Fibroblast of lung (primary cell): ENCODE data around the gene RABGAP1L. TPM values are rescaled to one million over a fixed set of nuclear protein-coding genes. Genes with fewer than 3 reads are reported as not detected.
"Not testable (repeated sequence)": the region's sequence is repeated elsewhere in the genome, so short reads cannot be mapped to it uniquely, and the experiment has no call there.

Experiments used
- DNase-seq, 2 donors: peaks; one replicate each; pipeline versions ENCODE4 v3.0.0 to v3.0.0-alpha.2; 2010; ENCODE audit warnings: low read depth in 2 of 2
- H2AFZ ChIP-seq: 2 replicates; pipeline ENCODE4 v1.5.1; 2012; ENCODE audit warnings: low read length, control low read depth, inconsistent platforms
- H3K27ac ChIP-seq: 2 replicates; pipeline ENCODE4 v1.5.1; 2011; ENCODE audit warnings: low read length, control low read depth; ENCODE audit not compliant: insufficient read depth
- H3K27me3 ChIP-seq: 2 replicates; pipeline ENCODE4 v1.5.1; 2011; ENCODE audit warnings: mild to moderate bottlenecking, low read length; ENCODE audit not compliant: control insufficient read depth, insufficient read depth
- H3K36me3 ChIP-seq: 2 replicates; pipeline ENCODE4 v1.5.1; 2011; ENCODE audit warnings: low read length; ENCODE audit not compliant: control insufficient read depth, insufficient read depth
- H3K4me1 ChIP-seq: 2 replicates; pipeline ENCODE4 v1.5.1; 2011; ENCODE audit warnings: low read length; ENCODE audit not compliant: control insufficient read depth, insufficient read depth; ENCODE audit errors: extremely low read depth
- H3K4me2 ChIP-seq: 2 replicates; pipeline ENCODE4 v1.5.1; 2011; ENCODE audit warnings: low read length, control low read depth; ENCODE audit not compliant: insufficient read depth; ENCODE audit errors: extremely low read depth
- H3K4me3 ChIP-seq, 4 experiments: fragments of 200-600 bp in 1 of 4; sonication (generic) in 1 of 4; replicated peaks in 1 of 4; 2 replicates each; pipeline ENCODE4 v1.5.1; 2011 to 2016; ENCODE audit warnings: low read length in 4 of 4, low read depth in 3 of 4, mild to moderate bottlenecking in 3 of 4, control low read depth in 2 of 4, inconsistent platforms in 1 of 4, mixed read lengths in 1 of 4; ENCODE audit not compliant: insufficient read depth in 1 of 4; ENCODE audit errors: control extremely low read depth in 1 of 4
- H3K79me2 ChIP-seq: 2 replicates; pipeline ENCODE4 v1.5.1; 2012; ENCODE audit warnings: mild to moderate bottlenecking, low read length, inconsistent platforms; ENCODE audit not compliant: control insufficient read depth, insufficient read depth
- H3K9ac ChIP-seq: 2 replicates; pipeline ENCODE4 v1.5.1; 2011; ENCODE audit warnings: mild to moderate bottlenecking, low read length, control low read depth; ENCODE audit not compliant: insufficient read depth
- H3K9me3 ChIP-seq: 2 replicates; pipeline ENCODE4 v1.5.1; 2012; ENCODE audit warnings: low read depth, low read length; ENCODE audit not compliant: control insufficient read depth, insufficient read depth
- H4K20me1 ChIP-seq: 2 replicates; pipeline ENCODE4 v1.5.1; 2011; ENCODE audit warnings: low read length; ENCODE audit not compliant: control insufficient read depth, insufficient read depth; ENCODE audit errors: extremely low read depth
- EZH2 ChIP-seq: IDR thresholded peaks from 2 replicates; pipeline ENCODE4 v1.5.1; 2012; ENCODE audit warnings: low read length, control low read depth, mild to moderate bottlenecking; ENCODE audit errors: missing control alignments
- polyA plus RNA-seq, 2 donors: library from polyadenylated mRNA; depleted of rRNA in 1 of 2; stranded (reverse) in 1 of 2; unstranded in 1 of 2; fragments of >200 nt; gene quantifications; 2 replicates each; pipeline ENCODE4 v1.2.1, GENCODE V29; 2011 to 2012; ENCODE audit warnings: missing spikeins in 1 of 2
- total RNA-seq: library from RNA; depleted of rRNA; stranded (reverse); fragments of >200 nt; gene quantifications from 2 replicates; pipeline ENCODE4 v1.2.1, GENCODE V29; 2014
- TF ChIP-seq, protein P1 (sequence below), 2 donors: IDR thresholded peaks in 1 of 2; conservative IDR thresholded peaks in 1 of 2; 1 replicate in 1 of 2; 2 replicates in 1 of 2; pipeline ENCODE4 v1.5.1; 2011 to 2012; ENCODE audit warnings: low read length in 2 of 2, control low read depth in 1 of 2, inconsistent platforms in 1 of 2, low read depth in 1 of 2, mild to moderate bottlenecking in 1 of 2

Gene RABGAP1L
- total and polyA plus RNA-seq, 2 donors (not counting 1 experiment from before 2014, with no cell fraction given) = 33.8 to 36.5 TPM

DNA sequence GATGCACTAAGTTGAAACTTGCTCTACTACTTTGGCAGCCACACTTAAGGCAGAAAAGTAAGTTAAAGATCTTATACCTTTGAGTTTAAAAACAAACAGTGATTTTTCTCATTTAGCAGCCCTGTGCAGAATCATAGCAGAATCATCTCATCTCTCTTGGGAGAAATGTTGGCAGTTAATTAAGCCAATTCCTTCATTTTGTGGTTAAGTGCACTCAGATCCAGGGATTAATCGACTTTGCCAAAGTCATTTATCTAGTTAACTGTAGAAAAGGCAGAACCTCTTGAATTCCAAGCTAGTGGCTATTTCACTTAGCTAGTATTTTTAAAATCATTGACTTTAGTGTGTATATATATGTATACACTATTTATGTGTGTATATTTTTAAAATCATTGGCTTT lies 413.5 kb downstream of the RABGAP1L start:
- peak in 1 of 2 donors; percentile 41 for DNase-seq
- Histone ChIP-seq H3K36me3 (no peaks in the 10 kb centered on the region), H3K79me2 (no peaks in the 10 kb centered on the region), H3K27me3 (no peaks in the 10 kb centered on the region), H3K4me2 (no peak overlapping the region), H3K27ac (no peak overlapping the region), H3K9ac (no peak overlapping the region), H2AFZ (no peak overlapping the region), H3K9me3 (no peaks in the 10 kb centered on the region), H3K4me3 (no peak overlapping the region), H4K20me1 (no peaks in the 10 kb centered on the region), H3K4me1 (no peaks in the 10 kb centered on the region)
- TF ChIP-seq, protein P1, sequence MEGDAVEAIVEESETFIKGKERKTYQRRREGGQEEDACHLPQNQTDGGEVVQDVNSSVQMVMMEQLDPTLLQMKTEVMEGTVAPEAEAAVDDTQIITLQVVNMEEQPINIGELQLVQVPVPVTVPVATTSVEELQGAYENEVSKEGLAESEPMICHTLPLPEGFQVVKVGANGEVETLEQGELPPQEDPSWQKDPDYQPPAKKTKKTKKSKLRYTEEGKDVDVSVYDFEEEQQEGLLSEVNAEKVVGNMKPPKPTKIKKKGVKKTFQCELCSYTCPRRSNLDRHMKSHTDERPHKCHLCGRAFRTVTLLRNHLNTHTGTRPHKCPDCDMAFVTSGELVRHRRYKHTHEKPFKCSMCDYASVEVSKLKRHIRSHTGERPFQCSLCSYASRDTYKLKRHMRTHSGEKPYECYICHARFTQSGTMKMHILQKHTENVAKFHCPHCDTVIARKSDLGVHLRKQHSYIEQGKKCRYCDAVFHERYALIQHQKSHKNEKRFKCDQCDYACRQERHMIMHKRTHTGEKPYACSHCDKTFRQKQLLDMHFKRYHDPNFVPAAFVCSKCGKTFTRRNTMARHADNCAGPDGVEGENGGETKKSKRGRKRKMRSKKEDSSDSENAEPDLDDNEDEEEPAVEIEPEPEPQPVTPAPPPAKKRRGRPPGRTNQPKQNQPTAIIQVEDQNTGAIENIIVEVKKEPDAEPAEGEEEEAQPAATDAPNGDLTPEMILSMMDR (conservative IDR thresholded peaks at IDR 0.05 in 1 of 2, IDR thresholded peaks at IDR 0.05 in 1 of 2; ENCODE audit: low read depth in 1 of 2, low read length in 2 of 2) = no peak
- no peak for TF ChIP-seq EZH2

DNA sequence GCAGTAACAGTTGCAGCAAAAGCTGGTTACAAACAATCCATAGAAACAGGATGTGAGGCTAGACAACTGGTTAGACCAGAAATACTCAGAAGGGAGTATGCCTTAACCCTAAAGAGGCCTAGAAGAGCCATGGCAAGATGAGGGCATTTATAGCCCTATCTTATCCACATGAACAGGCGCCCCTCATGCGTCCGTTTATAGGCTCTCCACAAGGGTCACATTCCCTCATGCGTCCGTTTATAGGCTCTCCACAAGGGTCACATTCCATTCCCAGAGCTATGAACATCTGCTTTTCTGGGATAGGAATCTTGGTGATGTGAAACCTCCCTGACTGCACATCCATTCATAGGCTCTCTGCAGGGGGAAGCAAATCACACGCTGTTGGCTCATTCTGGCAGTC lies 416.8 kb downstream of the RABGAP1L start:
- H3K79me2 ChIP-seq, H3K9me3 ChIP-seq, H3K9ac ChIP-seq, DNase-seq, H3K4me2 ChIP-seq, H3K27ac ChIP-seq, H3K4me1 ChIP-seq, H3K27me3 ChIP-seq, H4K20me1 ChIP-seq, H3K36me3 ChIP-seq, H2AFZ ChIP-seq, H3K4me3 ChIP-seq: not testable (repeated sequence)

DNA sequence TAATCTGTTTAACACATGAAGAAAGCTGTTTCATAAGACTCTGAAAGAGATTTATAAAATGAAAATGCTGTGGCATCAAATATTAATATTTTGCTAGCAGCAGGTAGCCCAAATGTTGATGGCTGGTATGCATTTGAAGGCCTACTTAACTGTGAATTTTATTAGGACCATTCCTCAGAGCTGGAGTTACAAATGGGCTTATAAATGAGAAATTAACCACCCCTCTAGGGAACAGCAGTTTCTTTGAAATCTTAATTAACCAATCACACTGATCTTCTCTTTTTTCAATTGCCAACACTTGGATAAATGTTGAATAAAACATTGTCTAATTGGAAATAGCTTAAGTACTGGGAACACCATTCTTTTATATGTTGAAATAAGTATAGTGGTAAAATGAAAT lies 418.4 kb downstream of the RABGAP1L start:
- H2AFZ ChIP-seq = no peak overlapping the region
- H3K4me1 ChIP-seq = no peaks in the 10 kb centered on the region
- H3K9me3 ChIP-seq = no peaks in the 10 kb centered on the region
- TF ChIP-seq, protein P1 (conservative IDR thresholded peaks at IDR 0.05 in 1 of 2, IDR thresholded peaks at IDR 0.05 in 1 of 2; ENCODE audit: low read depth in 1 of 2, low read length in 2 of 2) = no peak
- TF ChIP-seq EZH2 = no peak
- H4K20me1 ChIP-seq = no peaks in the 10 kb centered on the region
- H3K27me3 ChIP-seq = no peaks in the 10 kb centered on the region
- no peaks in the 10 kb centered on the region for H3K36me3 ChIP-seq
- H3K79me2 ChIP-seq = no peaks in the 10 kb centered on the region
- H3K9ac ChIP-seq = no peak overlapping the region
- H3K4me2 ChIP-seq = no peak overlapping the region
- no peak for DNase-seq
- H3K4me3 ChIP-seq = no peak overlapping the region
- H3K27ac ChIP-seq = no peak overlapping the region
